Trophoblast cell (in vitro differentiated cells and primary cell): Measurements from ENCODE around the gene RBM28.

Experiments
- DNase-seq, 2 donors: peaks; one replicate each; pipeline ENCODE4 v3.0.0-alpha.2; 2016
- H2AFZ ChIP-seq: 2 replicates; pipeline ENCODE4 v1.6.1; 2013; ENCODE audit warnings: low read length, moderate library complexity, mild to moderate bottlenecking; ENCODE audit not compliant: insufficient read depth, poor library complexity
- H2AK5ac ChIP-seq: 2 replicates; pipeline ENCODE4 v1.6.1; 2013; ENCODE audit warnings: mild to moderate bottlenecking, low read length
- H2BK120ac ChIP-seq: 2 replicates; pipeline ENCODE4 v1.6.1; 2013; ENCODE audit warnings: low read length, mild to moderate bottlenecking, moderate library complexity; ENCODE audit not compliant: insufficient read depth, poor library complexity
- H2BK12ac ChIP-seq: 2 replicates; pipeline ENCODE4 v1.6.1; 2013; ENCODE audit warnings: mild to moderate bottlenecking, low read length, moderate library complexity
- H2BK5ac ChIP-seq: 2 replicates; pipeline ENCODE4 v1.6.1; 2013; ENCODE audit warnings: low read length, low read depth, moderate library complexity, mild to moderate bottlenecking; ENCODE audit not compliant: poor library complexity
- H3K14ac ChIP-seq: 2 replicates; pipeline ENCODE4 v1.6.1; 2013; ENCODE audit warnings: mild to moderate bottlenecking, low read length
- H3K18ac ChIP-seq: 2 replicates; pipeline ENCODE4 v1.6.1; 2013; ENCODE audit warnings: mild to moderate bottlenecking, low read length
- H3K23ac ChIP-seq: 2 replicates; pipeline ENCODE4 v1.6.1; 2013; ENCODE audit warnings: low read length
- H3K27ac ChIP-seq: 2 replicates; pipeline ENCODE4 v1.5.1; 2013; ENCODE audit warnings: low read depth, mild to moderate bottlenecking, inconsistent platforms, low read length, moderate library complexity
- H3K27me3 ChIP-seq: 2 replicates; pipeline ENCODE4 v1.6.1; 2013; ENCODE audit warnings: inconsistent platforms, mild to moderate bottlenecking, low read length, moderate library complexity; ENCODE audit not compliant: insufficient read depth
- H3K36me3 ChIP-seq, 2 experiments: 1 replicate in 1 of 2; 2 replicates in 1 of 2; pipeline ENCODE4 v1.6.1; 2013; ENCODE audit warnings: low read length in 2 of 2, mild to moderate bottlenecking in 2 of 2, moderate library complexity in 1 of 2; ENCODE audit not compliant: insufficient read depth in 2 of 2, control insufficient read depth in 1 of 2
- H3K4ac ChIP-seq: 2 replicates; pipeline ENCODE4 v1.6.1; 2013; ENCODE audit warnings: low read depth, mild to moderate bottlenecking, low read length, moderate library complexity
- H3K4me1 ChIP-seq, 2 experiments: 1 replicate in 1 of 2; 2 replicates in 1 of 2; pipeline ENCODE4 v1.6.1; 2013; ENCODE audit warnings: low read length in 2 of 2, mild to moderate bottlenecking in 2 of 2, moderate library complexity in 1 of 2; ENCODE audit not compliant: insufficient read depth in 2 of 2, control insufficient read depth in 1 of 2
- H3K4me2 ChIP-seq: 2 replicates; pipeline ENCODE4 v1.6.1; 2013; ENCODE audit warnings: inconsistent platforms, mild to moderate bottlenecking, low read length, moderate library complexity
- H3K4me3 ChIP-seq: 2 replicates; pipeline ENCODE4 v1.5.1; 2013; ENCODE audit warnings: mild to moderate bottlenecking, low read depth, low read length, inconsistent platforms
- H3K79me1 ChIP-seq: one replicate; pipeline ENCODE4 v1.6.1; 2013; ENCODE audit warnings: low read length
- H3K79me2 ChIP-seq: 2 replicates; pipeline ENCODE4 v1.6.1; 2013; ENCODE audit warnings: low read length, mild to moderate bottlenecking; ENCODE audit not compliant: control insufficient read depth, insufficient read depth, poor library complexity
- H3K9ac ChIP-seq: 2 replicates; pipeline ENCODE4 v1.6.1; 2013; ENCODE audit warnings: mild to moderate bottlenecking, low read length
- H3K9me3 ChIP-seq: 2 replicates; pipeline ENCODE4 v1.6.1; 2013; ENCODE audit warnings: low read depth, mild to moderate bottlenecking, control low read depth, inconsistent platforms, low read length; ENCODE audit not compliant: insufficient read depth
- H4K12ac ChIP-seq: 2 replicates; pipeline ENCODE4 v1.6.1; 2013; ENCODE audit warnings: low read depth, mild to moderate bottlenecking, low read length, moderate library complexity
- H4K8ac ChIP-seq: 2 replicates; pipeline ENCODE4 v1.6.1; 2013; ENCODE audit warnings: low read depth, mild to moderate bottlenecking, low read length, moderate library complexity
- H4K91ac ChIP-seq: one replicate; pipeline ENCODE4 v1.6.1; 2013; ENCODE audit warnings: low read depth, mild to moderate bottlenecking, low read length, moderate library complexity
- WGBS: extraction: QIAGEN DNeasy Blood & Tissue Kit; methylation state at CpG from one replicate; pipeline ENCODE4 v1.1.7; 2013; ENCODE audit warnings: missing lambda C conversion rate; ENCODE audit not compliant: insufficient read length, insufficient coverage; ENCODE audit errors: extremely low coverage; 5-methylcytosine and 5-hydroxymethylcytosine counted together

RBM28 gene

GRCh38 chr7:128389618-128390329 is 46.1 kb upstream of the RBM28 start:
- Histone ChIP-seq H3K27ac (no peak overlapping the region), H4K8ac (no peak overlapping the region), H3K79me1 (peaks cover 2% of the 10 kb centered on the region)

DNA sequence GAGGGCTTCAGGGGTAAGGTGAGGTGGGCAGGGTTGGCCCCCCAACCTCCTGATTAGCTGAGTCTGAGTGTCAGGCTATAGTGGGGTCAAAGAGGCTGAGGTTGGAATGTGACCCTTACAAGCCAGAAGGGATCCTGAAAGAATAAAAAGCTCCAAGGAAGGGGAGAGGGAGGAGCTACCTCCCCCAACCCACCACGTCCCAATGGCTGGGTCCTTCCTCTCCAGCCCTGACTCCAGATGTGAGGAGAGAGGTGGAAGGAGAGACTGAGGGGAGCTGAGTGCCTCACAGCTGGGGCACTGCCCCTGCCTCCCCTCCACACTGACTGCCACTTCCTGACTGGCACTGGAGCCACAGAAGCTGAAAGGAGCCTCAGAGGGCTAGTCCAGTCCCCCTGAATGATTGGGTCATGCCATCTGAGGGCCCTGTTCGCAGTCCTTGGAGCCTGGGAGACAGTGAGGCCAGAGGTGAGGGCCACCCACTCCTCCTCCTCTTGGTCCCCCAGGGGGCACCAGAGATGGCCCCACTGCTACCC is 45.4 kb upstream of the RBM28 start:
- H3K79me2 ChIP-seq, result no peaks in the 10 kb centered on the region
- peaks cover 2% of the 10 kb centered on the region for H3K79me1 ChIP-seq
- no peak overlapping the region for H3K18ac ChIP-seq
- H3K4ac ChIP-seq, result no peak overlapping the region
- no peak overlapping the region for H2BK120ac ChIP-seq
- no peak overlapping the region for H2AFZ ChIP-seq
- H3K27ac ChIP-seq, result no peak overlapping the region
- no peak overlapping the region for H2AK5ac ChIP-seq
- no peak overlapping the region for H3K4me3 ChIP-seq
- no peak overlapping the region for H3K14ac ChIP-seq
- no peak overlapping the region for H4K8ac ChIP-seq
- no CpG with 5 or more reads among the region's 2 CpGs for WGBS
- peak overlapping the region; percentile 6 for H2BK12ac ChIP-seq
- no peak overlapping the region for H3K4me2 ChIP-seq
- H3K9ac ChIP-seq, result no peak overlapping the region
- no peak overlapping the region for H2BK5ac ChIP-seq
- H3K4me1 ChIP-seq, result peaks cover 13 to 17% of the 10 kb centered on the region in 2 experiments
- peaks cover 3% of the 10 kb centered on the region for H3K9me3 ChIP-seq
- no peak overlapping the region for H4K12ac ChIP-seq
- no peak overlapping the region for H3K23ac ChIP-seq
- no peaks in the 10 kb centered on the region for H3K27me3 ChIP-seq
- no peak overlapping the region for H4K91ac ChIP-seq
- no peaks in the 10 kb centered on the region for H3K36me3 ChIP-seq
- no peak for DNase-seq

More at GRCh38 chr7:128389618-128390329, 46.1 kb upstream of the RBM28 start:
- Histone ChIP-seq H3K18ac (no peak overlapping the region), H4K91ac (no peak overlapping the region), H3K4me2 (no peak overlapping the region), H3K14ac (no peak overlapping the region), H2BK120ac (no peak overlapping the region), H3K27me3 (no peaks in the 10 kb centered on the region), H3K4ac (no peak overlapping the region), H2AK5ac (no peak overlapping the region), H3K9me3 (peaks cover 3% of the 10 kb centered on the region), H3K36me3 (peaks cover 0 to 2% of the 10 kb centered on the region in 2 experiments), H3K23ac (no peak overlapping the region), H4K12ac (no peak overlapping the region), H3K9ac (no peak overlapping the region), H3K4me3 (no peak overlapping the region), H2BK12ac (no peak overlapping the region), H2AFZ (no peak overlapping the region), H3K79me2 (no peaks in the 10 kb centered on the region), H3K4me1 (peaks cover 13 to 16% of the 10 kb centered on the region in 2 experiments), H2BK5ac (no peak overlapping the region)
- DNase-seq, result no peak
- WGBS, result no CpG with 5 or more reads among the region's 9 CpGs

DNA sequence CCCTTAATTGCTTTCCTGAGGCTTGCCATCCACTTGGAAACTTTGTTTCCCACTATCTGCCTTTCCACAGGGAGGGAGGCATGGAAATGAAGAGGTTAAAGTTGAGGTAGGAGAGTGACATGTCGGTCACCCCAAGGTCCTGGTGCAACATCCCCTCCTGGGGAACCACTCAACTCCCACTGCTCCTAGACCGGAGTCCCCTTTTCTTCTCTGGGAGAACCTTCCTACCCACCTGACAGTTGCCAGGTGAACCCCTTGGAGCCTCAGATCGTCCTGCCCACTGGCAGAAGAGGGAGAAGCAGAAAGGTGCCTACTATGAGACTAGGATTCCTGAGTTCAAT is 44.4 kb upstream of the RBM28 start:
- peaks cover 3% of the 10 kb centered on the region for H3K9me3 ChIP-seq
- no peak overlapping the region for H3K9ac ChIP-seq
- WGBS, result no CpG with 5 or more reads among the region's 3 CpGs
- H2AK5ac ChIP-seq, result peak overlapping the region; percentile 42
- H3K18ac ChIP-seq, result no peak overlapping the region
- peaks cover 21 to 22% of the 10 kb centered on the region in 2 experiments for H3K4me1 ChIP-seq
- H4K91ac ChIP-seq, result peak overlapping the region; percentile 11
- H3K4me3 ChIP-seq, result no peak overlapping the region
- H4K8ac ChIP-seq, result no peak overlapping the region
- DNase-seq, result no peak
- H2AFZ ChIP-seq, result no peak overlapping the region
- H3K23ac ChIP-seq, result no peak overlapping the region
- H3K36me3 ChIP-seq, result no peaks in the 10 kb centered on the region
- H3K79me2 ChIP-seq, result peaks cover 2% of the 10 kb centered on the region
- no peak overlapping the region for H3K27ac ChIP-seq
- no peak overlapping the region for H4K12ac ChIP-seq
- no peak overlapping the region for H3K14ac ChIP-seq
- H2BK12ac ChIP-seq, result peak overlapping the region; percentile 55
- H3K4me2 ChIP-seq, result no peak overlapping the region
- peak overlapping the region; percentile 56 for H2BK120ac ChIP-seq
- peaks cover 7% of the 10 kb centered on the region for H3K79me1 ChIP-seq
- no peaks in the 10 kb centered on the region for H3K27me3 ChIP-seq
- H3K4ac ChIP-seq, result no peak overlapping the region
- no peak overlapping the region for H2BK5ac ChIP-seq

- H3K36me3 ChIP-seq, result no peaks in the 10 kb centered on the region
- WGBS, result no CpG with 5 or more reads among the region's 24 CpGs
These were observed 43.8 kb upstream of the RBM28 start for GRCh38 chr7:128387216-128388144.

More at GRCh38 chr7:128387216-128388144, 43.8 kb upstream of the RBM28 start:
- Histone ChIP-seq H3K4me3 (no peak overlapping the region), H3K4ac (no peak overlapping the region), H3K9ac (no peak overlapping the region), H4K12ac (no peak overlapping the region), H2AK5ac (peak overlapping the region; percentile 23), H3K18ac (peak overlapping the region; percentile 37), H3K14ac (no peak overlapping the region), H3K79me2 (peaks cover 2% of the 10 kb centered on the region), H3K27ac (no peak overlapping the region), H2AFZ (peak overlapping the region; percentile 30), H3K79me1 (peaks cover 7% of the 10 kb centered on the region), H3K4me1 (peaks cover 22 to 23% of the 10 kb centered on the region in 2 experiments), H3K23ac (no peak overlapping the region), H3K27me3 (no peaks in the 10 kb centered on the region), H3K9me3 (peaks cover 3% of the 10 kb centered on the region), H2BK12ac (peak overlapping the region; percentile 72), H2BK120ac (peak overlapping the region; percentile 56), H4K8ac (peak overlapping the region; percentile 13), H3K4me2 (no peak overlapping the region), H2BK5ac (no peak overlapping the region), H4K91ac (peak overlapping the region; percentile 20)
- DNase-seq, result peak; percentile 39 to 78
